Bronchial epithelial cell (primary cell): ENCODE results near the gene SLCO4A1. TPM values are rescaled to one million over a fixed set of nuclear protein-coding genes. Genes with fewer than 3 reads are reported as not detected.

ENCODE experiments used
- DNase-seq: peaks from one replicate; pipeline ENCODE4 v3.0.0-alpha.2; 2010; ENCODE audit warnings: low read depth
- FAIRE-seq: peaks from 2 replicates; lab custom pipeline; 2011; peaks lifted over from hg19 to GRCh38; lab: Jason Lieb, UNC
- H3K27me3 ChIP-seq: 2 replicates; pipeline ENCODE4 v1.5.1; 2011; ENCODE audit warnings: low read length; ENCODE audit not compliant: control insufficient read depth, insufficient read depth
- H3K36me3 ChIP-seq: 2 replicates; pipeline ENCODE4 v1.5.1; 2011; ENCODE audit warnings: low read length; ENCODE audit not compliant: control insufficient read depth, insufficient read depth
- H3K4me3 ChIP-seq: 2 replicates; pipeline ENCODE4 v1.5.1; 2011; ENCODE audit warnings: mild to moderate bottlenecking, low read depth, low read length, control low read depth
- CTCF ChIP-seq: IDR thresholded peaks from 2 replicates; pipeline ENCODE4 v1.5.1; 2011; ENCODE audit warnings: mild to moderate bottlenecking, moderate library complexity, low read length, control low read depth, inconsistent platforms; ENCODE audit not compliant: insufficient read depth, severe bottlenecking
- total RNA-seq: library from RNA; depleted of rRNA; stranded (reverse); fragments of >200 nt; gene quantifications from 2 replicates; pipeline ENCODE4 v1.2.1, GENCODE V29; 2014

Gene SLCO4A1
- total RNA-seq, 1 donor from 2014 or later, result 1.6 TPM

- FAIRE-seq (no peak), DNase-seq (no peak)
- H3K36me3 ChIP-seq, result no peaks in the 10 kb centered on the region
- H3K27me3 ChIP-seq, result peaks cover 66% of the 10 kb centered on the region
- no peak for TF ChIP-seq CTCF
- H3K4me3 ChIP-seq, result no peak overlapping the region
Observed at GRCh38 chr20:62640870-62641269, 1.4 kb upstream of the SLCO4A1 start.

DNA sequence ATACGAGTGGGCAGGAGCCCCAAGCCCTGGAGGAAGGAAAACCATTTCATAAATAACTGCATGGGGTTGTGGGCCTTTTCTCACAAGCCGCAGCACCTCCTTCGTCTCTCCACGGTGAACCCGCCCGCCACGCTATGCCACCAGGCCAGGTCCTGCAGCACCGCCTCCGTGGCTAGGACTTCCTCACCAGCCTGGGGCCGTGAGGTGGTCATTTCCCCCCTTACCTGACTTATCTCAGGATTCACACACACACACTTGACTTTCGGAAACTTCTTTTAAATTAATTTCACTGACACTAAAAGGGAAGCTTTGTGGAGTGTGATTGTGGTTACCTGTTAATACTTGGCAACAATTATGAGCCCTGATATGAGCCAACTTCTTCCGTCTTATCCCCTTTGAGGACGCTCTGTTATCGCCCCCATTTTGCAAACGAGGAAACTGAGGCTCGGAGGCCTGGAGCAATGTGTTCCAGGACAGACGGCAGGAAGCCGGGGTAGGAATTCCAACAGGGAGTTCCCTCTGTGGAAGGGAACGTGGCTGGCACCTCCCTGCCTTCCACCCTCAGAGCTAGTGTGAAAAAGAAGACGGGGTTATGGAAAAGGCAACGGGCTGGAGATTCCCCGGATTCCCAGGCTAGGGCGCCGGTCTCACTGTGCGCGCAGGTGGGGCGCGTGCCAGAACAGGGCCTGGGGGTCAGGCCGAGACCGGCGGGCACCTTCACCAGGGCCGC, 817 bp upstream of the SLCO4A1 start:
- TF ChIP-seq CTCF, result no peak
- no peak overlapping the region for H3K4me3 ChIP-seq
- DNase-seq, result no peak
- H3K27me3 ChIP-seq, result peaks cover 60% of the 10 kb centered on the region
- FAIRE-seq, result no peak
- no peaks in the 10 kb centered on the region for H3K36me3 ChIP-seq

- DNase-seq (no peak), FAIRE-seq (no peak)
- H3K27me3 ChIP-seq, result peaks cover 50% of the 10 kb centered on the region
Observed at GRCh38 chr20:62642666-62643520, 590 bp downstream of the SLCO4A1 start.

DNA sequence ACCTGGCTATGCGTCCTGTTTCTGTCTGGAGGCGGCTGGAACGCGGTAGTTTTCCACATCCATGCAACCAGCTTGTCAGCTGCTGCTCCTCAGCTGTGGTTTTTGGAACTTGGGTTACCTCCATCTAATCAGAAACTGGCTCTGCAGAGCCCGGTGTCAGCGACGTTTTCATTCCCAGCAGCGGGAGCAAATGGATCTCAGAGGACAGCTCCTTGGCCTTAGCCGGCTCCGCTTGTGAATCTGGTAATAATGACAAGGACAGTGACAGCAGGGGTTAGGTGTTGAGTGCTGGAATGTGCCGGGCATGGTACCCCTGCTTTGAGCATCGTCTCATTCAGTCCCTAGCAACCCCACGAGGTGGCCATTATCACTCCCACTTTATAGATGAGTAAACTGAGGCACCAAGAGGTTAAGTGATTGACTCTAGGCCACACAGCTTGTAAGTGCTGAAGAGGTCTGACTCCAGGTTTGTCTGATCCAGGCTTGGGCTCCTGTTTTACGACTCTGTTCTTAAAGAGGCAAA, 1.3 kb downstream of the SLCO4A1 start:
- TF ChIP-seq CTCF, result no peak
- no peaks in the 10 kb centered on the region for H3K36me3 ChIP-seq
- DNase-seq (no peak), FAIRE-seq (no peak)
- no peak overlapping the region for H3K4me3 ChIP-seq
- peaks cover 44% of the 10 kb centered on the region for H3K27me3 ChIP-seq

More at GRCh38 chr20:62642666-62643520, 590 bp downstream of the SLCO4A1 start:
- Histone ChIP-seq H3K4me3 (peak overlapping the region; percentile 6), H3K36me3 (no peaks in the 10 kb centered on the region)
- TF ChIP-seq CTCF, result no peak

DNA sequence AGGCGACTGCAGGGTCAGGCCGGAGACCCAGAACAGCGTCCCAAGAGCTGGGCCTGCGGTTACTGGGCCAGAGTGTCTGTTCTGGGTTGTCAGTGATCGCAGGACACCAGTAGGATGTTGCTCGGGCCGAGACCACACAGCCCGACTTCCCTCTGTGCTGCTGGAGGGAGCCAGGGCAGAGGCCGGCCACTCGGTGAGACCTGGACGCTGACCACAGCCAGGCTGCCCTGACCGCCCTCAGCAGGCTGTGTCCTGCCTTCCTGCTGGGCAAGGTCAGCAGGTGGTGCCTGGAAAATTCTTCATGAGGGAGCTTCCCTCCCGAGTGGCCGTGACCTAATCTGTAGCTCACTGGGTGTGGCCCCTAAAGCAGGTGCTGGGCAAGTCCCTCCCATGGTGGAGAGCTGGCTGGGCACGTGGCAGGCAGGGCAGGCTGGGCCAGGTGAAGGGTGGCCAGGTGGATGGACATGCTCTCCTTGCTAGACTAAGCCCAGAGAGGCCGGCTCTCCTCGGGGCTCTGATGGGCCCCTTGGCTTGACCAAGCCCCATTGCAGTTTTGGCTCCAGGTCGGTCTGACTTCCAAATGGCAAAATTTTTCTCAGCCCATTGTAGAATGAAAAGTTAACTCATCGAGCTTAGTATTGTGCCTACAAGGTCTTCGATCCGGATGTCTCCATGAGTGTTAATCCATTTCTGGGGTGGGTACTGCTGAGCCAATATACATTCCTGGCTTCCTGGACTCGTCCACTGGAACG, 1.9 kb downstream of the SLCO4A1 start:
- Histone ChIP-seq H3K27me3 (peaks cover 41% of the 10 kb centered on the region), H3K36me3 (no peaks in the 10 kb centered on the region), H3K4me3 (no peak overlapping the region)
- FAIRE-seq (no peak), DNase-seq (no peak)
- no peak for TF ChIP-seq CTCF
